SK-N-SH (cell line): Measurements from ENCODE around the gene LIMS1. TPM values are rescaled to one million over a fixed set of nuclear protein-coding genes. Genes with fewer than 3 reads are reported as not detected.

Experiments
- CTCF ChIA-PET: fragments of 300-600, 350-600 bp; formaldehyde crosslinking; extraction: SDS; loops from one replicate; lab custom pipeline; 2021; lab: Yijun Ruan, JAX
- POLR2A ChIA-PET: fragments of 350-600 bp; sonication (Branson Sonifier 250); formaldehyde crosslinking; extraction: SDS; loops from one replicate; lab custom pipeline; 2020; ENCODE audit warnings: antibody characterized with exemption, inconsistent platforms; lab: Yijun Ruan, JAX
- DNase-seq: peaks from one replicate; pipeline ENCODE4 v3.0.0; 2012
- H2AFZ ChIP-seq: fragments of 200-600 bp; sonication (generic); 2 replicates; pipeline ENCODE4 v1.8.1; 2016; ENCODE audit warnings: antibody characterized with exemption, mild to moderate bottlenecking, low read depth
- H3F3A ChIP-seq: fragments of 200-600 bp; sonication (generic); replicated peaks from 2 replicates; pipeline ENCODE3; 2016; ENCODE audit warnings: antibody characterized with exemption, mild to moderate bottlenecking; ENCODE audit not compliant: insufficient read depth
- H3K27ac ChIP-seq, 2 experiments: fragments of 200-500 bp in 1 of 2; fragments of 200-600 bp in 1 of 2; sonication (Bioruptor generic) in 1 of 2; sonication (generic), shearing (Covaris generic) in 1 of 2; 2 replicates each; pipeline versions ENCODE4 v1.5.1 to v1.6.1; 2014 to 2016; ENCODE audit warnings: low read depth in 2 of 2, inconsistent platforms in 1 of 2, low read length in 1 of 2, mild to moderate bottlenecking in 1 of 2, mixed read lengths in 1 of 2
- H3K27me3 ChIP-seq: fragments of 200-600 bp; sonication (generic), shearing (Covaris generic); 2 replicates; pipeline ENCODE4 v1.6.1; 2016; ENCODE audit warnings: mixed run types; ENCODE audit not compliant: insufficient read depth
- H3K36me3 ChIP-seq, 2 experiments: fragments of 200-500 bp in 1 of 2; fragments of 200-600 bp in 1 of 2; sonication (Bioruptor generic) in 1 of 2; sonication (generic) in 1 of 2; replicated peaks in 1 of 2; 2 replicates each; pipeline versions ENCODE3 to v1.5.1; 2014 to 2016; ENCODE audit warnings: low read length in 1 of 2, mild to moderate bottlenecking in 1 of 2; ENCODE audit not compliant: insufficient read depth in 2 of 2, control insufficient read depth in 1 of 2
- H3K4me1 ChIP-seq, 2 experiments: fragments of 200-500 bp in 1 of 2; fragments of 200-600 bp in 1 of 2; sonication (Bioruptor generic) in 1 of 2; sonication (generic), shearing (Covaris generic) in 1 of 2; 2 replicates each; pipeline versions ENCODE4 v1.5.1 to v1.6.1; 2014 to 2016; ENCODE audit warnings: low read depth in 1 of 2, low read length in 1 of 2, mixed run types in 1 of 2; ENCODE audit not compliant: insufficient read depth in 2 of 2, control insufficient read depth in 1 of 2
- H3K4me2 ChIP-seq: fragments of 200-600 bp; sonication (generic), shearing (Covaris generic); 2 replicates; pipeline ENCODE4 v1.6.1; 2017; ENCODE audit warnings: mixed run types
- H3K4me3 ChIP-seq, 2 experiments: fragments of 200-500 bp in 1 of 2; fragments of 200-600 bp in 1 of 2; sonication (Bioruptor generic) in 1 of 2; sonication (generic), shearing (Covaris generic) in 1 of 2; 2 replicates each; pipeline versions ENCODE4 v1.5.1 to v1.8.1; 2014 to 2016; ENCODE audit warnings: low read depth in 2 of 2, inconsistent platforms in 1 of 2, low read length in 1 of 2, mild to moderate bottlenecking in 1 of 2, mixed read lengths in 1 of 2, moderate library complexity in 1 of 2
- H3K79me2 ChIP-seq: fragments of 200-600 bp; sonication (generic); 2 replicates; pipeline ENCODE4 v1.8.1; 2017; ENCODE audit warnings: mild to moderate bottlenecking; ENCODE audit not compliant: insufficient read depth
- H3K9ac ChIP-seq: fragments of 200-600 bp; sonication (generic); 2 replicates; pipeline ENCODE4 v1.6.1; 2017; ENCODE audit warnings: mixed run types
- H3K9me2 ChIP-seq: fragments of 200-600 bp; sonication (generic); 2 replicates; pipeline ENCODE4 v1.6.1; 2017; ENCODE audit warnings: mixed run types
- H3K9me3 ChIP-seq: fragments of 200-600 bp; sonication (generic); 2 replicates; pipeline ENCODE4 v1.6.1; 2017; ENCODE audit warnings: mixed run types, mild to moderate bottlenecking, moderate library complexity
- H4K20me1 ChIP-seq: fragments of 200-600 bp; sonication (generic); 2 replicates; pipeline ENCODE4 v1.6.1; 2017; ENCODE audit warnings: mild to moderate bottlenecking, mixed run types; ENCODE audit not compliant: insufficient read depth
- ELF1 ChIP-seq: IDR thresholded peaks from 2 replicates; pipeline ENCODE4 v1.4.0; 2012
- EP300 ChIP-seq, 2 experiments: IDR thresholded peaks; 2 replicates each; pipeline versions ENCODE4 v1.4.0 to v1.6.1; 2012; ENCODE audit warnings: borderline replicate concordance in 1 of 2, low read depth in 1 of 2, low read length in 1 of 2
- FOSL2 ChIP-seq: IDR thresholded peaks from 2 replicates; pipeline ENCODE4 v1.4.0; 2012; ENCODE audit warnings: low read depth, mild to moderate bottlenecking, moderate library complexity, borderline replicate concordance
- FOXJ3 ChIP-seq: sonication (generic); formaldehyde crosslinking; IDR thresholded peaks from 2 replicates; pipeline ENCODE4 v1.5.1; 2020; ENCODE audit warnings: mild to moderate bottlenecking, missing genetic modification reagents
- GABPA ChIP-seq: IDR thresholded peaks from 2 replicates; pipeline ENCODE4 v1.4.0; 2012; ENCODE audit warnings: low read depth, mild to moderate bottlenecking
- GATA2 ChIP-seq: sonication (generic); formaldehyde crosslinking; IDR thresholded peaks from 2 replicates; pipeline ENCODE4 v1.5.0; 2020; ENCODE audit warnings: mild to moderate bottlenecking, missing genetic modification reagents
- MAX ChIP-seq: IDR thresholded peaks from 2 replicates; pipeline ENCODE4 v1.4.0; 2012; ENCODE audit warnings: low read depth
- MEF2A ChIP-seq: IDR thresholded peaks from 2 replicates; pipeline ENCODE4 v1.4.0; 2012; ENCODE audit warnings: low read depth, borderline replicate concordance
- MXI1 ChIP-seq: IDR thresholded peaks from 2 replicates; pipeline ENCODE4 v1.6.1; 2012; ENCODE audit warnings: mild to moderate bottlenecking, low read depth, low read length, improper control_type of control experiment
- NFIC ChIP-seq: IDR thresholded peaks from 2 replicates; pipeline ENCODE4 v1.4.0; 2012; ENCODE audit warnings: borderline replicate concordance
- POLR2AphosphoS5 ChIP-seq: IDR thresholded peaks from 2 replicates; pipeline ENCODE4 v1.6.1; 2012; ENCODE audit warnings: low read depth, low read length
- RCOR1 ChIP-seq: fragments of 150-350 bp; IDR thresholded peaks from 2 replicates; pipeline ENCODE4 v1.6.1; 2017; ENCODE audit warnings: antibody characterized with exemption, low read length
- RFX5 ChIP-seq: IDR thresholded peaks from 2 replicates; pipeline ENCODE4 v1.6.1; 2012; ENCODE audit warnings: mild to moderate bottlenecking, improper control_type of control experiment, low read length
- RXRA ChIP-seq: IDR thresholded peaks from 2 replicates; pipeline ENCODE4 v1.4.0; 2012; ENCODE audit warnings: low read depth, mild to moderate bottlenecking, borderline replicate concordance
- SIN3A ChIP-seq: IDR thresholded peaks from 2 replicates; pipeline ENCODE4 v1.6.1; 2012; ENCODE audit warnings: low read depth, mild to moderate bottlenecking, low read length, moderate library complexity, borderline replicate concordance
- SMC3 ChIP-seq: IDR thresholded peaks from 2 replicates; pipeline ENCODE4 v1.6.1; 2012; ENCODE audit warnings: low read depth, low read length, improper control_type of control experiment
- TAF1 ChIP-seq: IDR thresholded peaks from 2 replicates; pipeline ENCODE4 v1.6.1; 2012; ENCODE audit warnings: low read depth, mild to moderate bottlenecking, low read length, moderate library complexity, borderline replicate concordance
- TCF12 ChIP-seq: IDR thresholded peaks from 2 replicates; pipeline ENCODE4 v1.4.0; 2012
- USF2 ChIP-seq: fragments of 150-350 bp; IDR thresholded peaks from 2 replicates; pipeline ENCODE4 v1.6.1; 2017; ENCODE audit warnings: antibody characterized with exemption, low read length, low read depth, borderline replicate concordance
- WGBS: methylation state at CpG from one replicate; pipeline ENCODE4 v1.1.6; 2017; ENCODE audit warnings: low lambda C conversion rate; 5-methylcytosine and 5-hydroxymethylcytosine counted together
- polyA plus RNA-seq, 3 experiments: library from polyadenylated mRNA; depleted of rRNA; stranded (reverse); fragments of >200 nt; gene quantifications; 2 replicates each; pipeline ENCODE4 v1.2.3, GENCODE V29; 2012
- TF ChIP-seq, protein P1 (sequence below): IDR thresholded peaks from 2 replicates; pipeline ENCODE4; 2012
- TF ChIP-seq, protein P2 (sequence below): IDR thresholded peaks from 2 replicates; pipeline ENCODE4 v1.4.0; 2012; ENCODE audit warnings: low read depth, borderline replicate concordance
- TF ChIP-seq, protein P3 (sequence below): fragments of 150-350 bp; IDR thresholded peaks from 2 replicates; pipeline ENCODE4 v1.6.1; 2016; ENCODE audit warnings: mild to moderate bottlenecking, low read depth, low read length

The LIMS1 gene
- polyA plus RNA-seq, 1 of the 3 experiments (the other 2 are of a cell fraction): 123 TPM

DNA sequence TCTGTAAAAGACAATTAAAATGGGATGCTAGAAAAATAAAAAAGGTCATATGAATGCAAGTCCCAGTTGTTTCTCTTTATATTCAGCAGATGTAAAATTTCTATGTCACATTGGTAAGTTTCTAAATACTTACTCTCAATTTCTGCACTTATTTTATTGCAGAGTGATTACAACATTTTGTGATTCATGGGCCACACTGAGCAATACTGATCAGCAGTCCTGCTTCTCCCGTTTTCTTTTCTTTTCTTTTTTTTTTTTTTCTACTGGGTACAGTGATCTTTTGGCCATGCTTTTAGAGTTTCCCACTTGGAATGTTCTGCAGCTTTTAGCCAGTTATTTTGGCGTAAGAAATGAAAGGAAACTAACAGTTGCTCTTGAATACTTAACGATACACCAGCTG, 38.8 kb downstream of the LIMS1 start:
- WGBS: 70% methylated on average over 3 of the region's 3 CpGs
- Histone ChIP-seq H3K4me2 (no peak overlapping the region), H2AFZ (no peak overlapping the region), H4K20me1 (peaks cover 60% of the 10 kb centered on the region), H3K4me3 (no peak overlapping the region), H3K27ac (no peak overlapping the region), H3K9me3 (no peaks in the 10 kb centered on the region), H3K79me2 (peaks cover 100% of the 10 kb centered on the region), H3K4me1 (peaks cover 2 to 10% of the 10 kb centered on the region in 2 experiments; a peak in 2 of 4 replicates), H3K9ac (no peak overlapping the region), H3F3A (peaks cover 7% of the 10 kb centered on the region), H3K27me3 (no peaks in the 10 kb centered on the region), H3K9me2 (no peaks in the 10 kb centered on the region), H3K36me3 (no peaks in the 10 kb centered on the region)
- TF ChIP-seq GATA2 (CRISPR knock-in tag) (no peak), RFX5 (no peak), POLR2AphosphoS5 (no peak), TCF12 (no peak), ELF1 (no peak), SMC3 (no peak), FOXJ3 (CRISPR knock-in tag) (no peak), MEF2A (no peak), EP300 (IDR thresholded peaks at IDR 0.05; ENCODE audit: borderline replicate concordance in 1 of 2, low read depth in 1 of 2, low read length in 1 of 2) (no peak), GABPA (no peak), NFIC (no peak), SIN3A (no peak)
- TF ChIP-seq, protein P1, sequence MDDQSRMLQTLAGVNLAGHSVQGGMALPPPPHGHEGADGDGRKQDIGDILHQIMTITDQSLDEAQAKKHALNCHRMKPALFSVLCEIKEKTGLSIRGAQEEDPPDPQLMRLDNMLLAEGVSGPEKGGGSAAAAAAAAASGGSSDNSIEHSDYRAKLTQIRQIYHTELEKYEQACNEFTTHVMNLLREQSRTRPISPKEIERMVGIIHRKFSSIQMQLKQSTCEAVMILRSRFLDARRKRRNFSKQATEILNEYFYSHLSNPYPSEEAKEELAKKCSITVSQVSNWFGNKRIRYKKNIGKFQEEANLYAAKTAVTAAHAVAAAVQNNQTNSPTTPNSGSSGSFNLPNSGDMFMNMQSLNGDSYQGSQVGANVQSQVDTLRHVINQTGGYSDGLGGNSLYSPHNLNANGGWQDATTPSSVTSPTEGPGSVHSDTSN: no peak
- ChIA-PET CTCF (interaction anchor here (3.0 kb wide), 1 partner anchor 11 kb away, joined by 18 read pairs; no protein-coding TSS in a partner anchor), POLR2A (no interaction called here)
- no peak for DNase-seq

- POLR2A ChIA-PET: no interaction called here
- H3F3A ChIP-seq: peaks cover 7% of the 10 kb centered on the region
- peaks cover 100% of the 10 kb centered on the region for H3K79me2 ChIP-seq
- H3K27me3 ChIP-seq: no peaks in the 10 kb centered on the region
- DNase-seq: no peak
- H3K36me3 ChIP-seq: no peaks in the 10 kb centered on the region
- H2AFZ ChIP-seq: no peak overlapping the region
- peaks cover 2 to 10% of the 10 kb centered on the region in 2 experiments; a peak in 2 of 4 replicates for H3K4me1 ChIP-seq
- peaks cover 57% of the 10 kb centered on the region for H4K20me1 ChIP-seq
- no peak overlapping the region for H3K27ac ChIP-seq
- no peaks in the 10 kb centered on the region for H3K9me3 ChIP-seq
- no peak overlapping the region for H3K4me3 ChIP-seq
- H3K9me2 ChIP-seq: no peaks in the 10 kb centered on the region
- no peak overlapping the region for H3K4me2 ChIP-seq
- TF ChIP-seq MXI1: no peak
- no peak for TF ChIP-seq FOSL2
- no peak for TF ChIP-seq EP300 (IDR thresholded peaks at IDR 0.05; ENCODE audit: borderline replicate concordance in 1 of 2, low read depth in 1 of 2, low read length in 1 of 2)
- no peak for TF ChIP-seq FOXJ3 (CRISPR knock-in tag)
- no peak for TF ChIP-seq SIN3A
- TF ChIP-seq, protein P2, sequence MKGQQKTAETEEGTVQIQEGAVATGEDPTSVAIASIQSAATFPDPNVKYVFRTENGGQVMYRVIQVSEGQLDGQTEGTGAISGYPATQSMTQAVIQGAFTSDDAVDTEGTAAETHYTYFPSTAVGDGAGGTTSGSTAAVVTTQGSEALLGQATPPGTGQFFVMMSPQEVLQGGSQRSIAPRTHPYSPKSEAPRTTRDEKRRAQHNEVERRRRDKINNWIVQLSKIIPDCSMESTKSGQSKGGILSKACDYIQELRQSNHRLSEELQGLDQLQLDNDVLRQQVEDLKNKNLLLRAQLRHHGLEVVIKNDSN: no peak
- TF ChIP-seq MEF2A: no peak
- TF ChIP-seq RXRA: no peak
- TF ChIP-seq NFIC: no peak
- TF ChIP-seq MAX: no peak
- TF ChIP-seq, protein P1: no peak
- TF ChIP-seq TAF1: no peak
- no peak for TF ChIP-seq USF2
- TF ChIP-seq GABPA: no peak
- TF ChIP-seq RCOR1: no peak
- TF ChIP-seq POLR2AphosphoS5: no peak
- TF ChIP-seq, protein P3, sequence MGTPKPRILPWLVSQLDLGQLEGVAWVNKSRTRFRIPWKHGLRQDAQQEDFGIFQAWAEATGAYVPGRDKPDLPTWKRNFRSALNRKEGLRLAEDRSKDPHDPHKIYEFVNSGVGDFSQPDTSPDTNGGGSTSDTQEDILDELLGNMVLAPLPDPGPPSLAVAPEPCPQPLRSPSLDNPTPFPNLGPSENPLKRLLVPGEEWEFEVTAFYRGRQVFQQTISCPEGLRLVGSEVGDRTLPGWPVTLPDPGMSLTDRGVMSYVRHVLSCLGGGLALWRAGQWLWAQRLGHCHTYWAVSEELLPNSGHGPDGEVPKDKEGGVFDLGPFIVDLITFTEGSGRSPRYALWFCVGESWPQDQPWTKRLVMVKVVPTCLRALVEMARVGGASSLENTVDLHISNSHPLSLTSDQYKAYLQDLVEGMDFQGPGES: no peak
- 82% methylated on average over 2 of the region's 2 CpGs for WGBS
- H3K9ac ChIP-seq: no peak overlapping the region
- CTCF ChIA-PET: interaction anchor here (1.6 to 3.0 kb wide), 2 partner anchors 10 to 62 kb away, joined by 5 to 18 read pairs; no protein-coding TSS in a partner anchor
These were observed 40.1 kb downstream of the LIMS1 start for GRCh38 chr2:108574332-108574731.
